Medulla oblongata (tissue), 1 donor: ENCODE results near the gene AP1B1.

Experiments
- DNase-seq: peaks from one replicate; pipeline ENCODE4 v3.0.0-alpha.2; 2015; ENCODE audit errors: extremely low spot score

The AP1B1 gene

DNA sequence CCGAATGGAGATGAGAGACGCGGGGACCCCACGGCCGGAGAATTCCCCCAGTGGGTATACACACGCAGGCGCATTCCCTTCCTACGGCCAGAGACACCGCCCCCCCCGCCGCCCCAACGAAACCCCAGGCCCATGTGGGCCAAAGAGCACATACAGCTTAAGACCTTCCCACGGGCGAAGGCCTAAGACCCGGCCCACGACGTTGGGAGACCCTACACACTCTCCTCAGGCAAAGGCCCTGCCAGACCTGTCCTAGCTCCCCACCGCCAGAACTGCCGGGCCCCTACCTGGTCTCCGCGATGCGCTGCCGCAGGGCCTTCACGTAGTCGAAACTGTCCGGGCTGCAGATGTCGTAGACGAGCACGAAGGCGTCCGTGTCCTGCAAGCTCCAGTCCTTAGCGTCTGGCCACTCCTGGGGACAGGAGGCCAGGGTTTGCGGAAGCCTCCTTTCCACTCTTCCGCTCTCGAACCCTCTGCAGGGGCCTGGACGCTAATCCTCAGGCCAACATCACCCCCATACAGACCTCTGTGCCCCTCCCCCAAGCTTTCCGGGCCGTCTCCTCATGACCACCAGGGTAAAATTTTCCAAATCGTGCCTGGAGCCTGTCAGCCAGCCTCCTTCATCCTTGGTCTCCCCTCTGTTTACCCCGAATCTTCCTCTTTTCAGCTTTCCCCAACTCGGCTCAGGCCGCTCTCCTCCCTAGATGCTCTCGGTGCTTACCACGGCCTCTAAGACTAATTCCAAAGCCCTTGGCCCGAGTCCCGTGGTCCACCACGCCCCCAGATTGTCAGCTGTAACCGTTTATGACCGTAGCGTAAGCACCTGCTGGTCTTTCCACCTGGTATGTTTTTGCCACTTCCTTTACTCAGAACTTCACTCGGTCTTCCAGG is 74.5 kb downstream of the AP1B1 start:
- no peak for DNase-seq

GRCh38 chr22:29313126-29313575 is 75.2 kb downstream of the AP1B1 start:
- no peak for DNase-seq

- no peak for DNase-seq
Observed at GRCh38 chr22:29312218-29313125, 75.9 kb downstream of the AP1B1 start.

GRCh38 chr22:29311464-29312217 is 76.7 kb downstream of the AP1B1 start:
- DNase-seq: no peak

GRCh38 chr22:29310863-29311339 is 77.5 kb downstream of the AP1B1 start:
- DNase-seq: peak; percentile 97

GRCh38 chr22:29310065-29310862 is 78.1 kb downstream of the AP1B1 start:
- no peak for DNase-seq

DNA sequence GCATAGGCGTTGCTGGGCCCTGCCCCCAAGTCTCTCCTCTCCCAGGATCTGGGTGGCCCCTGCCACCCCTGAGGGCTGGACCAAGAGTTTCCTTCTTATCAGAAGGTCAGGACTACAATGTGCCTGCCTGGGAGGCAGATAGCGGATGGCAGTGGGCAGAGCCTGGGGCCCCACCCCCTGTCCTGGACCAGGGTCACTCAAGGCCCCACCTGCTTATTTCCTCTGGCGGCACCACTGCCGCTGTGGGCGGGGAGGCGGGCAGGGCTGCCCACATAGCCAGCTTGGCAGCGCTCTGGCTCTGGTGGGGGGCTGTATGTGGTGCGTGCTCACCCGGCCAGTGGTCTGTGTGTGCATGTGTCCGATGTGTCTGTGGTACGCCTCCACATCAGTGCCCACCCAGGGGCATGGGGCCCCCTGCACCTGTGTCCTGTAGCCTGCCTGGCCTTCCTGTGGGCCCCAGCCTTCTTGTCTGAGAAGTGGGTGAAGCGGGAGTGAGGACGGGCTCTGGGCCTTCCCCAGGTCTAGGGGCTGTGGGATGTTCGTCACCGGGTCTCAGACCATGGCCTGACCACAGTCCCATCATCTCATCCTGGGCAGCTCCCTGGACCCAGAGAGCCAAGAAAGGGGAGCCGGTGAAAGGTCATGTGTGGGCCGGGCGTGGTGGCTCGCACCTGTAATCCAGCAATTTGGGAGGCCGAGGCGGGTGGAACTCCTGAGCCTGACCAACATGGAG is 78.9 kb downstream of the AP1B1 start:
- no peak for DNase-seq

DNA sequence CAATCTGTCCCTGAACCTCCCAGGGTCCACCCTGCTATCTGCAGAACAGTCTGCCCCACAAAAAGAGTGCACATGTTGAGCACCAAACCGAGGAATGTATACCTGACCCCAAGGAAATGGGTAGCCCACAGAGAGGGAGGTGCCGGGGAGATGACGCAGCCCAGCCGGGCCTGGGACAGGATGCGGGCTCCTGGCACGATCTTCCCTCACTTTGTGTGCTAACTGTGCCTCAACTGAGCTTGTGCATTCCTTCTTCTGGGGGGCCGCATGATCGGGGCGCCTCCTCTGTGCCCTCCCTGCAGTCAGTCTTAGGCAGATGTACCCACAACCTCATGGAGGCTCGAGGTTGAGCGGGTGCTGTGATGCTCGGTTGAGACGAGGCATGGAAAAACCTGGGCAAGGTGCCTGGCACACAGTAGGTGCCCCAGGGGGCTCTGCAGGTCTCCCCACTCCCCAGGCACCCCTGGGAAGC is 79.5 kb downstream of the AP1B1 start:
- no peak for DNase-seq

- DNase-seq: no peak
Observed at GRCh38 chr22:29308148-29308790, 80.1 kb downstream of the AP1B1 start.

DNA sequence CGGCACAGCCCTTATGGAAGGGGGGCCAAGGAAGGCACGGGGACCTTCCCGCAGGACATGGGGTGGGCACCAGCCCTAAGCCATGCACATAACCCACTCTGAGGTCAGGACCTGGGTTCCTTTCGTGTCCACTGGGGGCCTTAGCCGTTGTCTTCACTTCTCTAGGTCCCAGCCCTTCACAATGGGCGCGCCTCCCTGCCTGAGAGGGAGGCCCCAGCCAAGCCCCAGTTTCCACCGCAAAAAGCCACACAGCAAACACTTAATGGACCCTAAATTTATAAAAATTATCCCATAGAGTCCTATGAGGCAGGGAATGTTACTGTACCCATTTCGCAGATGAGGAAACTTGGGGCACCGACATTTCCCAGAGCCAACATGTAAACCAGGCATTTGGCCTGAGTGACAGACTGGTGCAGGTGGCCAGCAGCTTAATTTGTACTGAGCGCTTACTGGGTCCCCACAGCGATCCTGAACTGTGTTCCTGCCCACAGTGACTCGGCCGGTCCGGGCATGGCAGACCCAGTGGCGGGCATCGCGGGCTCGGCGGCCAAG is 80.7 kb downstream of the AP1B1 start:
- DNase-seq: no peak

- DNase-seq: peak; percentile 78
Observed at GRCh38 chr22:29306835-29307595, 81.4 kb downstream of the AP1B1 start.

DNA sequence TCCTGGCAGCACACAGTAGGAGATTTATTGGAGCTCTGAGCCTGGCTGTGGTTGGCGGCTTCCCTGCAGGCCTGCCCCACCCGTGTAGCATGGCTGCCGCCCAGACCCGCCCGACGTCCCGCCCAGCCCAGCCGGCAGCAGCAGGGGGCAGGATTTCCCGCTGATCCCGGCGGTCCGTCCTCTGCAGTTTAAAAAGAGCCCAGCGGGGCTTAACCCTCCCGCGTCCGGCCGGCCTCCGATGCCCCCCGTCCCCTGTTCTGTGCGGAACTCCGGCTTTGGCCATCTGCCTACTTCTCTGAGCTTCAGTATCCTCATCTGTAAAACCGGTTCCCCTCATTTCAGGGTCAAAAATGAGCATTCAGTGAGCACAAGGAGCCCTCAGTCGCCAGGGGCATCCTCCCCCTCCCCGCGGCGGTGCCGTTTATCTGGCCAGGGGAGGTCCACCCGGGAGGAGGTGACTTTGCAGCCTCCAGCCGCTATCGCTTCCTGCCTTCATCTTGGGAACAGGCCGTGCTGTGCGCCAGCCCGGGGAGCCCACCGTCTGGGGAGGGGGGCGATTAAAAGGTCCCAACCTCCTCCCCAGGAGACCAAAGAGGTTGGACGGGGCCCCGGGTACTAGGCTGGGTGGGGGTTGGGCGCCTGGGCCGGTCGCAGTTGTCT is 82.1 kb downstream of the AP1B1 start, which contains the start of gene GAS2L1:
Gene GAS2L1 (plus strand): TSS at position 476 of the 660 bp plus-strand sequence. CDS start 1,456 bp downstream, outside the sequence.
- DNase-seq: peak; percentile 72

GRCh38 chr22:29305836-29306174 is 82.6 kb downstream of the AP1B1 start:
- DNase-seq: no peak

DNA sequence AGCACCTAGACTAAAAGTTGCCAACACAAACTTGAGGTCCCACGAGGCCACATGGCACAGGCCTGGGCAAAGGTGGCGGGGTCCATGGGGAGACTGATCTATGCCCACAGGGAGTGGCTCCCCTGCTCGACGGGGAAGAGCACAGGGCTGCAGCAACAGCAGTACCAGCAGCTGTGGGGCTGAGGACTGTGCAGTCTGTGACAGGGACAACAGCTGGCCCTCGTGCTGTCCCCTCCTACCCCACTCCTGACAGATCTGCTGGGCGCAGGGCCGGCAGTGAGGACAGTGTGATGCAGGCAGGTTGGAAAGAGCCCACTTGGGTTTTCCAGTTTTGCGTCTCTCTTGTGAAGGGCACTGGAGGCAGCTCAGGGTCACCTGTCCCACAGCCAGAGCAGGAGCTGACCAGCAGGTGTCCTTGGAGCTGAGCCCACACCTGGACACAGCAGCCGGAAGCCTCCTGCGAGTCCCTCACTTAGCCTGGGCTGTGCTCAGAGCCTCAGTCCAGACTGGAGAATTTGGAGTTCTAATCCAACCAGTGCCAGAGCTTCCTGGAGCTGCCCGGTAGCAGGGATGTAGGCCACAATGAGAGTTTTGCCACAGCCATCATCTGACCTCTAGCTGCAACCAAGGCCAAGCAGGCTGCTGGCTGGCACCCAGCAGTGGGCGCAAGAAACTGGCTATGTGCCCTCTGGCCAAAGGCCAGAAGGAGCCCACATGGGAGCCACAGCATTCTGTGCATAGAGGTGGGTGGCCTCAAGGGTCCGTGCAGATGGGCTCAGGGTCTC is 85.5 kb downstream of the AP1B1 start:
- DNase-seq: peak; percentile 54

DNA sequence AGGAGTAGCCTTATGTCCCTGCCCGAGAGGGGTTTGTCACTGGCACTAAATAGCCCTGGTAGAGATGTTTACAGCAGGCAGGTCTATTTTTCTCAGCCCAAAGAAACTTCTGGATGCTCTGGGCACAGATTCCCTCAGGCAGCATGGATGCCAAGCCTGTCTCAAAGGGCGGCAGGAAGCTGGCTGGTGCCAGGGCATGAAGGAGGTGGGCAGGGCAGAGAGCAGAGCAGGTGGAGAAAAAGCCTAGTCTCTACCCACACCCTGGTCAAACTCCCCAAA is 86.0 kb downstream of the AP1B1 start:
- peak; percentile 62 for DNase-seq

DNA sequence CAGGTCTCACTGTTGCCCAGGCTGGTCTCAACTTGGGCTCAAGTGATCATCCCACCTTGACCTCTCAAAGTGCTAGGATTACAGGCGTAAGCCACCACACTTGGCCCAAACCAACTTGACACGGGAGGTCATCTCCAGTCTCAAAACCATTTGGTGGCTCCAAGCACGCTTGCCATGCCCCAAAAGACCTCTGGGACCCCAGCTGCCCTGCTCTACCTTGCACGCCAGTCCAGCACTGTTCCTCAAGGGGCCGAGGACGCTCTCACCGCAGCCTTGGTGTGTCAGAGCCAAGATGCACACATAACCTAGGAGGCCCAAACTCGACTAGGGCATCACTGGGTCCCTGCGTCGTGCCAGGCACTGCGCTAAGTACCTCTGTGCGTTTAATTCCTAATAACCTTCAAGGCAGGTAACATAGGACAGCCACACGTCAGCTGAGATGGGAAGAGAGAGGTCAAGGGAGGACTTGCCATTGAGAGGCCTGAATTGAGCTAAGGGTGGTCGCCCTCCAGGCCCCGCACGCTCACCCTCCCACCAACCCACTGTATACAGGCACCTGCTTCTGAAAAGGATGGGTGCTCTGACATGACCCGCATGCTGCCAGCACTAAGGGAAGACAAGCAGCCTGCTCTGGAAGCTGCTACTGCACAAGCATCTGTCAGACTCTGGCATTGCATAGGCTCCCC is 86.5 kb downstream of the AP1B1 start:
- no peak for DNase-seq
